Mammary epithelial cell (primary cell): Measurements from ENCODE around the gene SH3BP1.

Experiments used
- CTCF ChIP-seq, 2 donors: IDR thresholded peaks in 1 of 2; conservative IDR thresholded peaks in 1 of 2; 2 replicates each; pipeline ENCODE4 v1.5.1; 2011 to 2012; ENCODE audit warnings: inconsistent platforms in 2 of 2, low read length in 2 of 2, mild to moderate bottlenecking in 2 of 2, control low read depth in 1 of 2, low read depth in 1 of 2; ENCODE audit not compliant: insufficient read depth in 1 of 2; ENCODE audit errors: extremely low read depth in 1 of 2
- EZH2 ChIP-seq: IDR thresholded peaks from 2 replicates; pipeline ENCODE4 v1.6.1; 2012; ENCODE audit warnings: low read length, inconsistent platforms, borderline replicate concordance

DNA sequence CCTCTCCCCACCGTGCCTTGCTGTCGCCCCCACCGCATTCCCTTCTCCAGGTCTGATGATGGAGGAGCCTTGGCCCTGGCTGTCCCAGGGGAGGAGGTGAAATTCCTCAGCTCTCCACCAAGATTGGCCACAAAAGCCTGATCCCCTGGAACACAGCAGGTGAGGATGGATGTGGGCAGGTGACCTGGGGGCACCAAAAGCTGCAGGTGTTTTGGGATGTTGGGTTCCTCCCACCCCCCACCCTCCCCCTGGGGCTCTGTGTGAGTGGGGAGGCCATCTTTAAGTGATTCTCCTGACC lies 58.0 kb downstream of the SH3BP1 start:
- TF ChIP-seq CTCF (conservative IDR thresholded peaks at IDR 0.05 in 1 of 2, IDR thresholded peaks at IDR 0.05 in 1 of 2; ENCODE audit: extremely low read depth in 1 of 2, insufficient read depth in 1 of 2, low read depth in 1 of 2, low read length in 2 of 2) (no peak), EZH2 (no peak)
